H9 (cell line): ENCODE data around the gene SYNGAP1. TPM values are rescaled to one million over a fixed set of nuclear protein-coding genes. Genes with fewer than 3 reads are reported as not detected.

Source experiments
- DNase-seq: peaks from one replicate; pipeline ENCODE4 v3.0.0-alpha.2; 2017
- H2AFZ ChIP-seq: one replicate; pipeline ENCODE4 v1.6.1; 2013; ENCODE audit warnings: mild to moderate bottlenecking, low read length, control low read depth, moderate library complexity
- H2AK5ac ChIP-seq: 2 replicates; pipeline ENCODE4 v1.6.1; 2013; ENCODE audit warnings: low read length, control low read depth, mixed read lengths; ENCODE audit not compliant: insufficient read length
- H2BK120ac ChIP-seq: one replicate; pipeline ENCODE4 v1.6.1; 2013; ENCODE audit warnings: low read depth, mild to moderate bottlenecking, low read length, control low read depth, inconsistent platforms; ENCODE audit not compliant: poor library complexity, severe bottlenecking
- H2BK12ac ChIP-seq: 2 replicates; pipeline ENCODE4 v1.6.1; 2013; ENCODE audit warnings: low read length, control low read depth, mixed read lengths, low read depth; ENCODE audit not compliant: insufficient read length
- H2BK15ac ChIP-seq: 2 replicates; pipeline ENCODE4 v1.6.1; 2013; ENCODE audit warnings: low read depth, low read length, control low read depth
- H2BK20ac ChIP-seq: one replicate; pipeline ENCODE4 v1.6.1; 2013; ENCODE audit warnings: low read depth, mild to moderate bottlenecking, low read length, control low read depth, inconsistent platforms; ENCODE audit not compliant: poor library complexity, severe bottlenecking
- H2BK5ac ChIP-seq: 2 replicates; pipeline ENCODE4 v1.6.1; 2013; ENCODE audit warnings: low read length, control low read depth, mixed read lengths; ENCODE audit not compliant: insufficient read length
- H3K14ac ChIP-seq: 2 replicates; pipeline ENCODE4 v1.6.1; 2013; ENCODE audit warnings: low read length, control low read depth; ENCODE audit not compliant: insufficient read depth
- H3K18ac ChIP-seq: 2 replicates; pipeline ENCODE4 v1.6.1; 2013; ENCODE audit warnings: low read depth, mild to moderate bottlenecking, mixed read lengths, low read length, control low read depth; ENCODE audit not compliant: insufficient read length
- H3K23ac ChIP-seq: 2 replicates; pipeline ENCODE4 v1.6.1; 2013; ENCODE audit warnings: low read length, control low read depth, mixed read lengths, low read depth; ENCODE audit not compliant: insufficient read length
- H3K23me2 ChIP-seq: 2 replicates; pipeline ENCODE4 v1.6.1; 2013; ENCODE audit warnings: low read depth, mild to moderate bottlenecking, mixed read lengths, low read length, control low read depth; ENCODE audit not compliant: insufficient read length, poor library complexity, severe bottlenecking
- H3K27ac ChIP-seq: 2 replicates; pipeline ENCODE4 v1.5.1; 2013; ENCODE audit warnings: low read length, control low read depth, mixed read lengths, low read depth; ENCODE audit not compliant: insufficient read length
- H3K27me3 ChIP-seq: 2 replicates; pipeline ENCODE4 v1.6.1; 2013; ENCODE audit warnings: low read length, control low read depth, inconsistent platforms; ENCODE audit not compliant: insufficient read depth
- H3K4ac ChIP-seq: 2 replicates; pipeline ENCODE4 v1.6.1; 2013; ENCODE audit warnings: low read depth, mild to moderate bottlenecking, control low read depth, inconsistent platforms, low read length, moderate library complexity
- H3K4me1 ChIP-seq: 2 replicates; pipeline ENCODE4 v1.6.1; 2013; ENCODE audit warnings: low read length, control low read depth, inconsistent platforms; ENCODE audit not compliant: insufficient read depth
- H3K4me2 ChIP-seq: 2 replicates; pipeline ENCODE4 v1.6.1; 2013; ENCODE audit warnings: low read length, control low read depth, mixed read lengths; ENCODE audit not compliant: insufficient read length, insufficient read depth
- H3K56ac ChIP-seq: 2 replicates; pipeline ENCODE4 v1.6.1; 2013; ENCODE audit warnings: low read depth, mild to moderate bottlenecking, mixed read lengths, low read length, control low read depth; ENCODE audit not compliant: insufficient read length
- H3K79me1 ChIP-seq: 2 replicates; pipeline ENCODE4 v1.6.1; 2013; ENCODE audit warnings: low read depth, mild to moderate bottlenecking, moderate library complexity, low read length, control low read depth, inconsistent platforms; ENCODE audit not compliant: insufficient read depth, poor library complexity, severe bottlenecking
- H3K79me2 ChIP-seq: 2 replicates; pipeline ENCODE4 v1.6.1; 2013; ENCODE audit warnings: low read length, control low read depth, inconsistent platforms; ENCODE audit not compliant: insufficient read depth
- H3K9ac ChIP-seq: 2 replicates; pipeline ENCODE4 v1.6.1; 2013; ENCODE audit warnings: low read length, control low read depth, mixed read lengths; ENCODE audit not compliant: insufficient read length; ENCODE audit errors: extremely low read depth
- H3K9me3 ChIP-seq: one replicate; pipeline ENCODE4 v1.6.1; 2013; ENCODE audit warnings: low read depth, low read length, inconsistent platforms; ENCODE audit not compliant: control insufficient read depth
- H3T11ph ChIP-seq: one replicate; pipeline ENCODE4 v1.6.1; 2013; ENCODE audit warnings: mild to moderate bottlenecking, low read length, control low read depth, inconsistent platforms
- H4K20me1 ChIP-seq: one replicate; pipeline ENCODE4 v1.6.1; 2013; ENCODE audit not compliant: control insufficient read depth, insufficient read length, insufficient read depth
- H4K5ac ChIP-seq: 2 replicates; pipeline ENCODE4 v1.6.1; 2013; ENCODE audit warnings: low read depth, mild to moderate bottlenecking, mixed read lengths, low read length, control low read depth; ENCODE audit not compliant: insufficient read length
- H4K8ac ChIP-seq: replicated peaks from 2 replicates; pipeline ENCODE4 v1.6.1; 2013; ENCODE audit warnings: low read length, control low read depth, mixed read lengths, low read depth; ENCODE audit not compliant: insufficient read length
- H4K91ac ChIP-seq: 2 replicates; pipeline ENCODE4 v1.6.1; 2013; ENCODE audit warnings: low read depth, mild to moderate bottlenecking, moderate library complexity, mixed read lengths, low read length, control low read depth; ENCODE audit not compliant: insufficient read length
- H3K27ac Mint-ChIP-seq, 3 experiments: 2 replicates in 2 of 3; 3 replicates in 1 of 3; pipeline ENCODE4 v1.8.0; 2020 to 2021; ENCODE audit warnings: mixed read lengths in 3 of 3, mild to moderate bottlenecking in 1 of 3, moderate library complexity in 1 of 3
- H3K27me3 Mint-ChIP-seq: 2 replicates; pipeline ENCODE4 v1.8.0; 2021; ENCODE audit warnings: low read depth, mild to moderate bottlenecking, moderate library complexity, mixed read lengths
- H3K36me3 Mint-ChIP-seq, 3 experiments: 2 replicates in 2 of 3; 3 replicates in 1 of 3; pipeline ENCODE4 v1.8.0; 2020 to 2021; ENCODE audit warnings: low read depth in 3 of 3, mixed read lengths in 3 of 3; ENCODE audit not compliant: insufficient read depth in 1 of 3
- H3K4me1 Mint-ChIP-seq, 2 experiments: 2 replicates each; pipeline ENCODE4 v1.8.0; 2020; ENCODE audit warnings: mixed read lengths in 2 of 2
- H3K4me3 Mint-ChIP-seq, 2 experiments: 2 replicates in 1 of 2; 3 replicates in 1 of 2; pipeline ENCODE4 v1.8.0; 2020 to 2021; ENCODE audit warnings: mild to moderate bottlenecking in 2 of 2, mixed read lengths in 2 of 2, moderate library complexity in 1 of 2
- H3K9me3 Mint-ChIP-seq, 2 experiments: 2 replicates in 1 of 2; 3 replicates in 1 of 2; pipeline ENCODE4 v1.8.0; 2020; ENCODE audit warnings: mild to moderate bottlenecking in 2 of 2, mixed read lengths in 2 of 2, moderate library complexity in 1 of 2
- CTCF ChIP-seq: fragments of 200-600 bp; sonication (generic); conservative IDR thresholded peaks from 3 replicates; pipeline ENCODE4 v1.8.0; 2021; ENCODE audit warnings: antibody characterized with exemption, mild to moderate bottlenecking
- WGBS: extraction: QIAGEN DNeasy Blood & Tissue Kit; methylation state at CpG from one replicate; pipeline ENCODE4 v1.1.7; 2013; ENCODE audit warnings: missing lambda C conversion rate, low lambda C conversion rate, mixed read lengths; ENCODE audit not compliant: insufficient read length; ENCODE audit errors: extremely low coverage; 5-methylcytosine and 5-hydroxymethylcytosine counted together
- total RNA-seq: library from RNA; stranded (reverse); gene quantifications from 2 replicates; pipeline ENCODE4 v1.2.1, GENCODE V29; 2021

The SYNGAP1 gene
- total RNA-seq, 1 experiment from 2014 or later: 121 TPM

GRCh38 chr6:33433544-33434191 is 13.8 kb downstream of the SYNGAP1 start:
- peaks cover 14% of the 10 kb centered on the region; the same call in 1 of the 2 replicates for H3K4me1 ChIP-seq
- DNase-seq: peak; percentile 48
- no peaks in the 10 kb centered on the region for H3K27me3 ChIP-seq
- peak overlapping the region; percentile 88 for H3K4me2 ChIP-seq
- peak overlapping the region; percentile 94 to 97 (median 96) for H3K27ac Mint-ChIP-seq
- no peak overlapping the region for H3K56ac ChIP-seq
- no peak for TF ChIP-seq CTCF
- peak overlapping the region; percentile 75 to 81 for H3K4me3 Mint-ChIP-seq
- no peak overlapping the region for H4K8ac ChIP-seq
- no peak overlapping the region for H3K14ac ChIP-seq
- no peak overlapping the region for H2BK5ac ChIP-seq
- H3K27me3 Mint-ChIP-seq: no peaks in the 10 kb centered on the region; the same call in 1 of the 2 replicates
- H2BK20ac ChIP-seq: no peak overlapping the region
- peaks cover 23% of the 10 kb centered on the region for H3K23me2 ChIP-seq
- H3K79me2 ChIP-seq: peaks cover 12% of the 10 kb centered on the region; the same call in 1 of the 2 replicates
- no peak overlapping the region for H3K4ac ChIP-seq
- peaks cover 38 to 50% (median 45%) of the 10 kb centered on the region in 3 experiments for H3K36me3 Mint-ChIP-seq
- H4K20me1 ChIP-seq: no peaks in the 10 kb centered on the region
- no peak overlapping the region for H2BK12ac ChIP-seq
- H3K79me1 ChIP-seq: peaks cover 5% of the 10 kb centered on the region
- peaks cover 50 to 60% of the 10 kb centered on the region in 2 experiments for H3K4me1 Mint-ChIP-seq
- H3K9ac ChIP-seq: no peak overlapping the region
- H3K18ac ChIP-seq: no peak overlapping the region
- no peak overlapping the region for H2AFZ ChIP-seq
- no peak overlapping the region for H3K23ac ChIP-seq
- H2AK5ac ChIP-seq: no peak overlapping the region
- no peak overlapping the region for H4K5ac ChIP-seq
- no peak overlapping the region for H2BK15ac ChIP-seq
- no peaks in the 10 kb centered on the region for H3K9me3 Mint-ChIP-seq
- H3K9me3 ChIP-seq: no peaks in the 10 kb centered on the region
- no peak overlapping the region for H4K91ac ChIP-seq
- H3T11ph ChIP-seq: no peak overlapping the region
- H3K27ac ChIP-seq: no peak overlapping the region
- peak overlapping the region; percentile 56 for H2BK120ac ChIP-seq
- no CpG with 5 or more reads among the region's 17 CpGs for WGBS
